H9 (cell line): ENCODE data around the gene ITGBL1. TPM values are rescaled to one million over a fixed set of nuclear protein-coding genes. Genes with fewer than 3 reads are reported as not detected.
A peak's percentile ranks its signal among the peaks of the same experiment; 100 is the strongest.

ENCODE experiments used
- DNase-seq: peaks from one replicate; pipeline ENCODE4 v3.0.0-alpha.2; 2017
- H2AFZ ChIP-seq: one replicate; pipeline ENCODE4 v1.6.1; 2013; ENCODE audit warnings: mild to moderate bottlenecking, low read length, control low read depth, moderate library complexity
- H2AK5ac ChIP-seq: 2 replicates; pipeline ENCODE4 v1.6.1; 2013; ENCODE audit warnings: low read length, control low read depth, mixed read lengths; ENCODE audit not compliant: insufficient read length
- H2BK120ac ChIP-seq: one replicate; pipeline ENCODE4 v1.6.1; 2013; ENCODE audit warnings: low read depth, mild to moderate bottlenecking, low read length, control low read depth, inconsistent platforms; ENCODE audit not compliant: poor library complexity, severe bottlenecking
- H2BK12ac ChIP-seq: 2 replicates; pipeline ENCODE4 v1.6.1; 2013; ENCODE audit warnings: low read length, control low read depth, mixed read lengths, low read depth; ENCODE audit not compliant: insufficient read length
- H2BK15ac ChIP-seq: 2 replicates; pipeline ENCODE4 v1.6.1; 2013; ENCODE audit warnings: low read depth, low read length, control low read depth
- H2BK20ac ChIP-seq: one replicate; pipeline ENCODE4 v1.6.1; 2013; ENCODE audit warnings: low read depth, mild to moderate bottlenecking, low read length, control low read depth, inconsistent platforms; ENCODE audit not compliant: poor library complexity, severe bottlenecking
- H2BK5ac ChIP-seq: 2 replicates; pipeline ENCODE4 v1.6.1; 2013; ENCODE audit warnings: low read length, control low read depth, mixed read lengths; ENCODE audit not compliant: insufficient read length
- H3K14ac ChIP-seq: 2 replicates; pipeline ENCODE4 v1.6.1; 2013; ENCODE audit warnings: low read length, control low read depth; ENCODE audit not compliant: insufficient read depth
- H3K18ac ChIP-seq: 2 replicates; pipeline ENCODE4 v1.6.1; 2013; ENCODE audit warnings: low read depth, mild to moderate bottlenecking, mixed read lengths, low read length, control low read depth; ENCODE audit not compliant: insufficient read length
- H3K23ac ChIP-seq: 2 replicates; pipeline ENCODE4 v1.6.1; 2013; ENCODE audit warnings: low read length, control low read depth, mixed read lengths, low read depth; ENCODE audit not compliant: insufficient read length
- H3K23me2 ChIP-seq: 2 replicates; pipeline ENCODE4 v1.6.1; 2013; ENCODE audit warnings: low read depth, mild to moderate bottlenecking, mixed read lengths, low read length, control low read depth; ENCODE audit not compliant: insufficient read length, poor library complexity, severe bottlenecking
- H3K27ac ChIP-seq: 2 replicates; pipeline ENCODE4 v1.5.1; 2013; ENCODE audit warnings: low read length, control low read depth, mixed read lengths, low read depth; ENCODE audit not compliant: insufficient read length
- H3K27me3 ChIP-seq: 2 replicates; pipeline ENCODE4 v1.6.1; 2013; ENCODE audit warnings: low read length, control low read depth, inconsistent platforms; ENCODE audit not compliant: insufficient read depth
- H3K4ac ChIP-seq: 2 replicates; pipeline ENCODE4 v1.6.1; 2013; ENCODE audit warnings: low read depth, mild to moderate bottlenecking, control low read depth, inconsistent platforms, low read length, moderate library complexity
- H3K4me1 ChIP-seq: 2 replicates; pipeline ENCODE4 v1.6.1; 2013; ENCODE audit warnings: low read length, control low read depth, inconsistent platforms; ENCODE audit not compliant: insufficient read depth
- H3K4me2 ChIP-seq: 2 replicates; pipeline ENCODE4 v1.6.1; 2013; ENCODE audit warnings: low read length, control low read depth, mixed read lengths; ENCODE audit not compliant: insufficient read length, insufficient read depth
- H3K56ac ChIP-seq: 2 replicates; pipeline ENCODE4 v1.6.1; 2013; ENCODE audit warnings: low read depth, mild to moderate bottlenecking, mixed read lengths, low read length, control low read depth; ENCODE audit not compliant: insufficient read length
- H3K79me1 ChIP-seq: 2 replicates; pipeline ENCODE4 v1.6.1; 2013; ENCODE audit warnings: low read depth, mild to moderate bottlenecking, moderate library complexity, low read length, control low read depth, inconsistent platforms; ENCODE audit not compliant: insufficient read depth, poor library complexity, severe bottlenecking
- H3K79me2 ChIP-seq: 2 replicates; pipeline ENCODE4 v1.6.1; 2013; ENCODE audit warnings: low read length, control low read depth, inconsistent platforms; ENCODE audit not compliant: insufficient read depth
- H3K9ac ChIP-seq: 2 replicates; pipeline ENCODE4 v1.6.1; 2013; ENCODE audit warnings: low read length, control low read depth, mixed read lengths; ENCODE audit not compliant: insufficient read length; ENCODE audit errors: extremely low read depth
- H3K9me3 ChIP-seq: one replicate; pipeline ENCODE4 v1.6.1; 2013; ENCODE audit warnings: low read depth, low read length, inconsistent platforms; ENCODE audit not compliant: control insufficient read depth
- H3T11ph ChIP-seq: one replicate; pipeline ENCODE4 v1.6.1; 2013; ENCODE audit warnings: mild to moderate bottlenecking, low read length, control low read depth, inconsistent platforms
- H4K20me1 ChIP-seq: one replicate; pipeline ENCODE4 v1.6.1; 2013; ENCODE audit not compliant: control insufficient read depth, insufficient read length, insufficient read depth
- H4K5ac ChIP-seq: 2 replicates; pipeline ENCODE4 v1.6.1; 2013; ENCODE audit warnings: low read depth, mild to moderate bottlenecking, mixed read lengths, low read length, control low read depth; ENCODE audit not compliant: insufficient read length
- H4K8ac ChIP-seq: replicated peaks from 2 replicates; pipeline ENCODE4 v1.6.1; 2013; ENCODE audit warnings: low read length, control low read depth, mixed read lengths, low read depth; ENCODE audit not compliant: insufficient read length
- H4K91ac ChIP-seq: 2 replicates; pipeline ENCODE4 v1.6.1; 2013; ENCODE audit warnings: low read depth, mild to moderate bottlenecking, moderate library complexity, mixed read lengths, low read length, control low read depth; ENCODE audit not compliant: insufficient read length
- H3K27ac Mint-ChIP-seq, 3 experiments: 2 replicates in 2 of 3; 3 replicates in 1 of 3; pipeline ENCODE4 v1.8.0; 2020 to 2021; ENCODE audit warnings: mixed read lengths in 3 of 3, mild to moderate bottlenecking in 1 of 3, moderate library complexity in 1 of 3
- H3K27me3 Mint-ChIP-seq: 2 replicates; pipeline ENCODE4 v1.8.0; 2021; ENCODE audit warnings: low read depth, mild to moderate bottlenecking, moderate library complexity, mixed read lengths
- H3K36me3 Mint-ChIP-seq, 3 experiments: 2 replicates in 2 of 3; 3 replicates in 1 of 3; pipeline ENCODE4 v1.8.0; 2020 to 2021; ENCODE audit warnings: low read depth in 3 of 3, mixed read lengths in 3 of 3; ENCODE audit not compliant: insufficient read depth in 1 of 3
- H3K4me1 Mint-ChIP-seq, 2 experiments: 2 replicates each; pipeline ENCODE4 v1.8.0; 2020; ENCODE audit warnings: mixed read lengths in 2 of 2
- H3K4me3 Mint-ChIP-seq, 2 experiments: 2 replicates in 1 of 2; 3 replicates in 1 of 2; pipeline ENCODE4 v1.8.0; 2020 to 2021; ENCODE audit warnings: mild to moderate bottlenecking in 2 of 2, mixed read lengths in 2 of 2, moderate library complexity in 1 of 2
- H3K9me3 Mint-ChIP-seq, 2 experiments: 2 replicates in 1 of 2; 3 replicates in 1 of 2; pipeline ENCODE4 v1.8.0; 2020; ENCODE audit warnings: mild to moderate bottlenecking in 2 of 2, mixed read lengths in 2 of 2, moderate library complexity in 1 of 2
- CTCF ChIP-seq: fragments of 200-600 bp; sonication (generic); conservative IDR thresholded peaks from 3 replicates; pipeline ENCODE4 v1.8.0; 2021; ENCODE audit warnings: antibody characterized with exemption, mild to moderate bottlenecking
- WGBS: extraction: QIAGEN DNeasy Blood & Tissue Kit; methylation state at CpG from one replicate; pipeline ENCODE4 v1.1.7; 2013; ENCODE audit warnings: missing lambda C conversion rate, low lambda C conversion rate, mixed read lengths; ENCODE audit not compliant: insufficient read length; ENCODE audit errors: extremely low coverage; 5-methylcytosine and 5-hydroxymethylcytosine counted together
- total RNA-seq: library from RNA; stranded (reverse); gene quantifications from 2 replicates; pipeline ENCODE4 v1.2.1, GENCODE V29; 2021

The ITGBL1 gene
- total RNA-seq, 1 experiment from 2014 or later = not detected

- Histone ChIP-seq H3K56ac (no peak overlapping the region), H4K20me1 (no peaks in the 10 kb centered on the region), H2BK20ac (no peak overlapping the region), H3T11ph (no peak overlapping the region), H3K23me2 (no peaks in the 10 kb centered on the region), H2BK12ac (no peak overlapping the region), H3K27me3 (no peaks in the 10 kb centered on the region), H2AFZ (peak overlapping the region; percentile 22), H3K27ac (no peak overlapping the region), H3K18ac (no peak overlapping the region), H2BK15ac (no peak overlapping the region), H4K91ac (no peak overlapping the region), H3K14ac (0 out of 2 replicates have a peak overlapping the region, but pooled peaks have one; percentile 14), H3K23ac (no peak overlapping the region), H3K79me2 (no peaks in the 10 kb centered on the region), H2AK5ac (no peak overlapping the region), H2BK120ac (no peak overlapping the region), H2BK5ac (no peak overlapping the region), H3K79me1 (no peaks in the 10 kb centered on the region), H3K4me2 (no peak overlapping the region), H4K5ac (no peak overlapping the region), H3K4ac (no peak overlapping the region), H3K4me1 (no peaks in the 10 kb centered on the region), H4K8ac (no peak overlapping the region), H3K9ac (no peak overlapping the region), H3K9me3 (no peaks in the 10 kb centered on the region)
- H3K9me3 Mint-ChIP-seq = no peaks in the 10 kb centered on the region
- no peak for TF ChIP-seq CTCF
- H3K4me1 Mint-ChIP-seq = no peaks in the 10 kb centered on the region
- no peak for DNase-seq
- H3K4me3 Mint-ChIP-seq = no peak overlapping the region
- H3K27ac Mint-ChIP-seq = no peak overlapping the region
- H3K36me3 Mint-ChIP-seq = no peaks in the 10 kb centered on the region
- WGBS = no CpG with 5 or more reads among the region's 8 CpGs
- H3K27me3 Mint-ChIP-seq = no peaks in the 10 kb centered on the region
These were observed 162.0 kb downstream of the ITGBL1 start for GRCh38 chr13:101614491-101614890.
